Endothelial cell (in vitro differentiated cells): ENCODE data around the gene ETFA. TPM values are rescaled to one million over a fixed set of nuclear protein-coding genes. Genes with fewer than 3 reads are reported as not detected.

Experiments used
- DNase-seq: peaks from one replicate; pipeline ENCODE4 v3.0.0; 2021; ENCODE audit warnings: low spot score
- H3K27ac Mint-ChIP-seq: one replicate; pipeline ENCODE4 v1.8.0; 2021; ENCODE audit warnings: mixed read lengths, inconsistent platforms; ENCODE audit not compliant: unreplicated experiment
- H3K27me3 Mint-ChIP-seq: one replicate; pipeline ENCODE4 v1.8.0; 2021; ENCODE audit warnings: mild to moderate bottlenecking, moderate library complexity, mixed read lengths, inconsistent platforms; ENCODE audit not compliant: unreplicated experiment
- H3K36me3 Mint-ChIP-seq: one replicate; pipeline ENCODE4 v1.8.0; 2021; ENCODE audit warnings: mild to moderate bottlenecking, low read depth, mixed read lengths, inconsistent platforms; ENCODE audit not compliant: unreplicated experiment
- H3K4me1 Mint-ChIP-seq: one replicate; pipeline ENCODE4 v1.8.0; 2021; ENCODE audit warnings: mild to moderate bottlenecking, mixed read lengths, inconsistent platforms; ENCODE audit not compliant: unreplicated experiment
- H3K4me3 Mint-ChIP-seq: one replicate; pipeline ENCODE4 v1.8.0; 2021; ENCODE audit warnings: mild to moderate bottlenecking, mixed read lengths, inconsistent platforms; ENCODE audit not compliant: unreplicated experiment
- H3K9me3 Mint-ChIP-seq: one replicate; pipeline ENCODE4 v1.8.0; 2021; ENCODE audit warnings: mixed read lengths, inconsistent platforms; ENCODE audit not compliant: unreplicated experiment
- total RNA-seq: library from RNA; stranded (reverse); fragmentation: NEBNext Ultra II Directional; extraction: Animal tissue kit (Norgen Biotek cat#: 25700); gene quantifications from one replicate; pipeline ENCODE4 v1.2.1, GENCODE V29; 2021; ENCODE audit not compliant: unreplicated experiment
- TF ChIP-seq, protein P1 (sequence below): fragments of 200-600 bp; sonication (generic); IDR thresholded peaks from one replicate; pipeline ENCODE4 v1.5.0; 2021; ENCODE audit warnings: antibody characterized with exemption; ENCODE audit not compliant: unreplicated experiment

ETFA gene
- total RNA-seq, 1 donor from 2014 or later = 103 TPM

GRCh38 chr15:76200641-76201105 is 110.6 kb downstream of the ETFA start:
- Mint-ChIP-seq H3K9me3 (no peaks in the 10 kb centered on the region), H3K36me3 (peaks cover 7% of the 10 kb centered on the region), H3K4me3 (no peak overlapping the region), H3K27me3 (peaks cover 8% of the 10 kb centered on the region), H3K4me1 (no peaks in the 10 kb centered on the region), H3K27ac (no peak overlapping the region)
- TF ChIP-seq, protein P1, sequence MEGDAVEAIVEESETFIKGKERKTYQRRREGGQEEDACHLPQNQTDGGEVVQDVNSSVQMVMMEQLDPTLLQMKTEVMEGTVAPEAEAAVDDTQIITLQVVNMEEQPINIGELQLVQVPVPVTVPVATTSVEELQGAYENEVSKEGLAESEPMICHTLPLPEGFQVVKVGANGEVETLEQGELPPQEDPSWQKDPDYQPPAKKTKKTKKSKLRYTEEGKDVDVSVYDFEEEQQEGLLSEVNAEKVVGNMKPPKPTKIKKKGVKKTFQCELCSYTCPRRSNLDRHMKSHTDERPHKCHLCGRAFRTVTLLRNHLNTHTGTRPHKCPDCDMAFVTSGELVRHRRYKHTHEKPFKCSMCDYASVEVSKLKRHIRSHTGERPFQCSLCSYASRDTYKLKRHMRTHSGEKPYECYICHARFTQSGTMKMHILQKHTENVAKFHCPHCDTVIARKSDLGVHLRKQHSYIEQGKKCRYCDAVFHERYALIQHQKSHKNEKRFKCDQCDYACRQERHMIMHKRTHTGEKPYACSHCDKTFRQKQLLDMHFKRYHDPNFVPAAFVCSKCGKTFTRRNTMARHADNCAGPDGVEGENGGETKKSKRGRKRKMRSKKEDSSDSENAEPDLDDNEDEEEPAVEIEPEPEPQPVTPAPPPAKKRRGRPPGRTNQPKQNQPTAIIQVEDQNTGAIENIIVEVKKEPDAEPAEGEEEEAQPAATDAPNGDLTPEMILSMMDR = no peak
- DNase-seq = no peak

DNA sequence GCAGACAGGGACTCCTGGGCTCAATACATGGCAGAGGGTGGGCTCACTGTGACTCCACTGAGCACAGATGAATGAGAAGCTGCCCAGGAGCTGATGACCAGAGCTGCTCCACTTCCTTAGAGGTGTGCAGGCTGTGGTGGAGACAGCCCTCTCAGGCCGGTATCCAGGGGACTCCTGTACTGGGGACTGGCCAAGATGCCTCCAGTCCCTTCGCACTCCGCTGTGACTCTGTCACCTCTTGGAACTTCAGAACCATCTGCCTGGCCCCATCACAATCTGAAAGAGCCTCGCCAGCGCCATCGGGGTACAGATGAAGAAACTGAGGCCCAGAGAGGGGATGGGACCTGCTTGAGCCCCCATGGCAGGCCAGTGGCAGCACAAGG is 111.2 kb downstream of the ETFA start:
- no peak overlapping the region for H3K4me3 Mint-ChIP-seq
- no peak for DNase-seq
- H3K4me1 Mint-ChIP-seq = no peaks in the 10 kb centered on the region
- peaks cover 8% of the 10 kb centered on the region for H3K27me3 Mint-ChIP-seq
- H3K9me3 Mint-ChIP-seq = no peaks in the 10 kb centered on the region
- TF ChIP-seq, protein P1 = no peak
- H3K27ac Mint-ChIP-seq = no peak overlapping the region
- H3K36me3 Mint-ChIP-seq = peaks cover 9% of the 10 kb centered on the region

- Mint-ChIP-seq H3K27ac (no peak overlapping the region), H3K36me3 (peaks cover 12% of the 10 kb centered on the region), H3K4me1 (no peaks in the 10 kb centered on the region), H3K27me3 (peaks cover 8% of the 10 kb centered on the region), H3K9me3 (no peaks in the 10 kb centered on the region), H3K4me3 (no peak overlapping the region)
- no peak for DNase-seq
- TF ChIP-seq, protein P1 = no peak
Measured at GRCh38 chr15:76199106-76200082, 111.9 kb downstream of the ETFA start.

- peaks cover 8% of the 10 kb centered on the region for H3K27me3 Mint-ChIP-seq
- no peaks in the 10 kb centered on the region for H3K9me3 Mint-ChIP-seq
- TF ChIP-seq, protein P1 = no peak
- no peaks in the 10 kb centered on the region for H3K4me1 Mint-ChIP-seq
- no peak overlapping the region for H3K4me3 Mint-ChIP-seq
- peaks cover 12% of the 10 kb centered on the region for H3K36me3 Mint-ChIP-seq
- no peak for DNase-seq
- no peak overlapping the region for H3K27ac Mint-ChIP-seq
Measured at GRCh38 chr15:76198456-76199105, 112.7 kb downstream of the ETFA start.
